Measurements from ENCODE around the gene DIPK1B.

DNA sequence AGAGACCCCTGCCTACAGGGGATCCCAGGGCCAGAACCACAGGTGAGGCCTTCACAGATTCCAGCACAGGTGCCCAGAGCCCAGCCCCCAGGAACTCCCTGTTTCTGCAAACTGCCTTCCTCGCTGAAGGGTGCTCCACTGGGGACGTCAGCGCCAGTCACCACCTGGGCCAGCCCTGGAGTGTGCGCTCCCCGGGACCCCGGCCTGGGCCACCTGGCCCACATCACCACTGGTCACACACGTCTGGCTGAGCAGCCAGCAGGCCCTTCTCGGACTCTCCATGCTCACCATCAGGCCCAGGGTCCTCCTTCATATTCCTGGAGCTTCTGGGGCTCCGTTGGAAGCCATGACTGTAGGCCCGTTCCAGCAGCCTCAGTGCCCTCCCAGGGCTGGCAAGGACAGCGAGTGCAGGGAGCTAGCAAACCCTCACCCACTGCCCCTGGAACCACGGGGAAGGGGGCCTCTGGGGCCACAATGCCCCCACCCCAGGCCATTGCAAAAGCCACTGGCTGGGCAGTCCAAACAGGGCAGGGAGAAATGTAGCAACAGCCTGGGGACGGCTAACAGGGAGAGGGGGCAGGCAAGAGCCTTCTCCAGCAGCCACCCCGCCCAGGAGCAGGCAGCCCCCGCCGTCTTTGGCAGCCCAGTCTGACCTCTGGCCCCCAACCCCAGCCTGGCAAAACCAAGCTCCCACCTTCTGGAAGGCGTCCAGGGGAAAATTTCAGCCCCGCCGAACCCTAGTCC, 26.4 kb upstream of the DIPK1B start:
- TF ChIP-seq CTCF (IDR thresholded peaks at IDR 0.05) (no peak), POLR2A (IDR thresholded peaks at IDR 0.05) (no peak)
